HL-60 (cell line): ENCODE measurements around the gene RAET1E.
A peak's percentile ranks its signal among the peaks of the same experiment; 100 is the strongest.

ENCODE experiments used
- DNase-seq, 2 experiments: peaks; one replicate each; pipeline ENCODE4 v3.0.0-alpha.2; 2010 to 2020; ENCODE audit warnings: low read depth in 1 of 2, low spot score in 1 of 2
- H3K27ac ChIP-seq: fragments of 250-450 bp; sonication (Bioruptor Pico); replicated peaks from 2 replicates; pipeline ENCODE4 v1.5.1; 2020; ENCODE audit warnings: mild to moderate bottlenecking, moderate library complexity
- H3K27me3 ChIP-seq: fragments of 250-450 bp; sonication (Bioruptor Pico); 2 replicates; pipeline ENCODE4 v1.5.1; 2021; ENCODE audit warnings: mild to moderate bottlenecking, moderate library complexity; ENCODE audit not compliant: insufficient read depth, poor library complexity, severe bottlenecking
- H3K4me3 ChIP-seq: replicated peaks from 2 replicates; pipeline ENCODE4 v1.5.1; 2011; ENCODE audit warnings: mild to moderate bottlenecking, control low read depth, low read length; ENCODE audit not compliant: insufficient read depth
- GABPA ChIP-seq: IDR thresholded peaks from 2 replicates; pipeline ENCODE4 v1.6.1; 2012; ENCODE audit warnings: low read depth
- POLR2AphosphoS5 ChIP-seq: IDR thresholded peaks from 2 replicates; pipeline ENCODE4 v1.6.1; 2012; ENCODE audit warnings: low read depth
- SPI1 ChIP-seq: IDR thresholded peaks from 2 replicates; pipeline ENCODE4 v1.6.1; 2012; ENCODE audit warnings: low read depth, mild to moderate bottlenecking, borderline replicate concordance
- TF ChIP-seq, protein P1 (sequence below): IDR thresholded peaks from 2 replicates; pipeline ENCODE4 v1.6.1; 2012; ENCODE audit warnings: low read depth; ENCODE audit not compliant: insufficient replicate concordance
- TF ChIP-seq, protein P2 (sequence below): IDR thresholded peaks from one replicate; pipeline ENCODE4 v1.5.1; 2011; ENCODE audit warnings: low read length, control low read depth, inconsistent platforms; ENCODE audit not compliant: insufficient read depth

Gene RAET1E

DNA sequence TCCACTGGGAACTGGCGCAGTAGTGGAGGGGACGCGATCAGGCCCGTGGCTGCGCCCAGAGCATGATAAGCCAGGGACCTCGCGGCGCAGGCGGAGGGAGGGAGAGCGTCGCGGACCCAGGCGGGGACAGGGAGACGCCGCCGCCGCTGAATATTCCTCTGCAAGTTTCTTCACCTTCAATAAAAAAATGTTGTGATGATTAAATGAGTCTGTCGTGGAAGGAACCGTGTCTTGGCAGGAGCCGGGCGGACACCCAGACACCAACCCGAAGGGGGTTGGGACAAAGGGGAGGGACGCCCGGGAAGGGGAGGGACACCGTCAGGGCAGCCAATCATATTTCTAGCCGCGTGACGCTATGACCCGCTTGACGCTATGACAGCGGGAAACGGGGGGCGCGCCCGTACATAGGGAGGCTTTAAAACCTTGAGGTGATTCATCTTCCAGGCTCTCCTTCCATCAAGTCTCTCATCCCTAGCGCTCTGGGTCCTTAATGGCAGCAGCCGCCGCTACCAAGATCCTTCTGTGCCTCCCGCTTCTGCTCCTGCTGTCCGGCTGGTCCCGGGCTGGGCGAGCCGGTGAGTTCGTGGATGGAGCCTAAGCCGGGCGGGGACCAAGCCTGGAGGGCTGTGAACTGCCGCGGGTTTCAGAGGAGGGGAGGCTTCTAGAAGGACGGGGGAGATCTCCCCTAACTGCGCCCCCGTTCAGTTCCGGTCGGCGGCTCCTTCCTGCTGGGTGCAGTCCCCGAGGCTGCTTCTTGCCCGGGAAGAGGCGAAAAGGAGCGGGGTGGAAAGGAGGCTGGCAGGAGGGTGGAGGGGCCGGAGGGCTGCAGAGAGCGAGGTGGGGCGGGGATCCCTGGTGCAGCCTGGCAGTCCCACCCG lies 43.9 kb upstream of the RAET1E start, which contains the start of gene ULBP2:
Gene ULBP2 (plus strand): TSS at position 432 of the 878 bp plus-strand sequence. CDS start 59 bp downstream, at position 491.
- peak within 1 kb of the TSS; percentile 46 for H3K4me3 ChIP-seq
- TF ChIP-seq POLR2AphosphoS5 (no peak), GABPA (no peak), SPI1 (no peak)
- TF ChIP-seq, protein P1, sequence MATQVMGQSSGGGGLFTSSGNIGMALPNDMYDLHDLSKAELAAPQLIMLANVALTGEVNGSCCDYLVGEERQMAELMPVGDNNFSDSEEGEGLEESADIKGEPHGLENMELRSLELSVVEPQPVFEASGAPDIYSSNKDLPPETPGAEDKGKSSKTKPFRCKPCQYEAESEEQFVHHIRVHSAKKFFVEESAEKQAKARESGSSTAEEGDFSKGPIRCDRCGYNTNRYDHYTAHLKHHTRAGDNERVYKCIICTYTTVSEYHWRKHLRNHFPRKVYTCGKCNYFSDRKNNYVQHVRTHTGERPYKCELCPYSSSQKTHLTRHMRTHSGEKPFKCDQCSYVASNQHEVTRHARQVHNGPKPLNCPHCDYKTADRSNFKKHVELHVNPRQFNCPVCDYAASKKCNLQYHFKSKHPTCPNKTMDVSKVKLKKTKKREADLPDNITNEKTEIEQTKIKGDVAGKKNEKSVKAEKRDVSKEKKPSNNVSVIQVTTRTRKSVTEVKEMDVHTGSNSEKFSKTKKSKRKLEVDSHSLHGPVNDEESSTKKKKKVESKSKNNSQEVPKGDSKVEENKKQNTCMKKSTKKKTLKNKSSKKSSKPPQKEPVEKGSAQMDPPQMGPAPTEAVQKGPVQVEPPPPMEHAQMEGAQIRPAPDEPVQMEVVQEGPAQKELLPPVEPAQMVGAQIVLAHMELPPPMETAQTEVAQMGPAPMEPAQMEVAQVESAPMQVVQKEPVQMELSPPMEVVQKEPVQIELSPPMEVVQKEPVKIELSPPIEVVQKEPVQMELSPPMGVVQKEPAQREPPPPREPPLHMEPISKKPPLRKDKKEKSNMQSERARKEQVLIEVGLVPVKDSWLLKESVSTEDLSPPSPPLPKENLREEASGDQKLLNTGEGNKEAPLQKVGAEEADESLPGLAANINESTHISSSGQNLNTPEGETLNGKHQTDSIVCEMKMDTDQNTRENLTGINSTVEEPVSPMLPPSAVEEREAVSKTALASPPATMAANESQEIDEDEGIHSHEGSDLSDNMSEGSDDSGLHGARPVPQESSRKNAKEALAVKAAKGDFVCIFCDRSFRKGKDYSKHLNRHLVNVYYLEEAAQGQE = no peak
- TF ChIP-seq, protein P2, sequence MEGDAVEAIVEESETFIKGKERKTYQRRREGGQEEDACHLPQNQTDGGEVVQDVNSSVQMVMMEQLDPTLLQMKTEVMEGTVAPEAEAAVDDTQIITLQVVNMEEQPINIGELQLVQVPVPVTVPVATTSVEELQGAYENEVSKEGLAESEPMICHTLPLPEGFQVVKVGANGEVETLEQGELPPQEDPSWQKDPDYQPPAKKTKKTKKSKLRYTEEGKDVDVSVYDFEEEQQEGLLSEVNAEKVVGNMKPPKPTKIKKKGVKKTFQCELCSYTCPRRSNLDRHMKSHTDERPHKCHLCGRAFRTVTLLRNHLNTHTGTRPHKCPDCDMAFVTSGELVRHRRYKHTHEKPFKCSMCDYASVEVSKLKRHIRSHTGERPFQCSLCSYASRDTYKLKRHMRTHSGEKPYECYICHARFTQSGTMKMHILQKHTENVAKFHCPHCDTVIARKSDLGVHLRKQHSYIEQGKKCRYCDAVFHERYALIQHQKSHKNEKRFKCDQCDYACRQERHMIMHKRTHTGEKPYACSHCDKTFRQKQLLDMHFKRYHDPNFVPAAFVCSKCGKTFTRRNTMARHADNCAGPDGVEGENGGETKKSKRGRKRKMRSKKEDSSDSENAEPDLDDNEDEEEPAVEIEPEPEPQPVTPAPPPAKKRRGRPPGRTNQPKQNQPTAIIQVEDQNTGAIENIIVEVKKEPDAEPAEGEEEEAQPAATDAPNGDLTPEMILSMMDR = no peak
- peak; percentile 45 to 66 for DNase-seq
- H3K27ac ChIP-seq = no peak within 1 kb of the TSS
- H3K27me3 ChIP-seq = peaks cover 49% of the 10 kb centered on the region

- no peak for DNase-seq
- TF ChIP-seq POLR2AphosphoS5 = no peak
- TF ChIP-seq, protein P1 = no peak
- TF ChIP-seq SPI1 = no peak
- TF ChIP-seq GABPA = no peak
- TF ChIP-seq, protein P2 = no peak
- Histone ChIP-seq H3K27me3 (peaks cover 58% of the 10 kb centered on the region), H3K27ac (no peak overlapping the region), H3K4me3 (no peak overlapping the region)
These were observed 42.7 kb upstream of the RAET1E start for GRCh38 chr6:149940672-149940982.

- H3K27me3 ChIP-seq = peaks cover 62% of the 10 kb centered on the region
- H3K27ac ChIP-seq = no peak overlapping the region
- DNase-seq = no peak
- TF ChIP-seq SPI1 = no peak
- TF ChIP-seq, protein P1 = no peak
- no peak for TF ChIP-seq GABPA
- TF ChIP-seq, protein P2 = no peak
- TF ChIP-seq POLR2AphosphoS5 = no peak
- no peak overlapping the region for H3K4me3 ChIP-seq
These were observed 42.2 kb upstream of the RAET1E start for GRCh38 chr6:149939909-149940671.
